ENCODE results near the gene HOXA5.

HOXA5 gene

DNA sequence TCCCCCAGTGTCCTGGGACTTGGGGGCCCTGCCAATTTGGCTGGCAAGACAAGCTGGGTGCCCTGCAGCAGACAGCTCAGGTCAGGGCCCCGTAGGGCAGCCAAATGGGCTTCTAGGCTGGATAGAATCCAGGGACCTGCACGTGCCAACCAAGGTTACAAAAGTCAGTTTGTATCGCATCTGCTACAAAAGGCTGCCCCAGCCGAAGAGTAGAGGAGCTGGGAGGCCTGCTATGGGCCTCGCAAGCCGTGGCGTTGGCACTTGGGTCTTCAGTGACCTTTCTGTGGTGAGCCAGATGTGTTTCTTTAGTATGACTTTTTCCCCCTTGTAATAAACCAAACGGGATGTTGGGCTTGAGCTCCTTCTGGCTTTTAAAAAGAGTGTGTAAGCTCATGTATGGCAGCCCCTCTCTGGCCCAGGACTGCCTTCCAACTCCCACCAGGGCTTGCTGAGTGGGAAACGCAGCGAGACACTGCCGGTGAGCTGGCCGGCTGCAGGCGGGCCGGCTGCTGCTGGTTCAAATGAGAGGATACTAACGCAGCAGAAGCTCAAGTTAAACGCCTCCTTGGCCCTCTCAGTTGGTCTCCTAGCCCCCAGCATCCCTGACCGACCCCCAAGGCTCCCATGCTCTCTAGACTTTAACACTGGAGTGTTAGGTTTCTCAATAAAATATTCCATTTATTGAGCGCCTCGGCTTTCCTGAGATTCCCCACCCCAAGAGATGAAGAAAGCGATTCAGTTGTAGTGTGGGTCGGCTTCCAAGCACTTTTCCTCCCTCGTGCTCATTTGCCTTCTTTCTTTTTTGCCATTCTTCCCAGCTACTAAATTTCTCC is 33.7 kb upstream of the HOXA5 start:
- TF ChIP-seq, protein P1, sequence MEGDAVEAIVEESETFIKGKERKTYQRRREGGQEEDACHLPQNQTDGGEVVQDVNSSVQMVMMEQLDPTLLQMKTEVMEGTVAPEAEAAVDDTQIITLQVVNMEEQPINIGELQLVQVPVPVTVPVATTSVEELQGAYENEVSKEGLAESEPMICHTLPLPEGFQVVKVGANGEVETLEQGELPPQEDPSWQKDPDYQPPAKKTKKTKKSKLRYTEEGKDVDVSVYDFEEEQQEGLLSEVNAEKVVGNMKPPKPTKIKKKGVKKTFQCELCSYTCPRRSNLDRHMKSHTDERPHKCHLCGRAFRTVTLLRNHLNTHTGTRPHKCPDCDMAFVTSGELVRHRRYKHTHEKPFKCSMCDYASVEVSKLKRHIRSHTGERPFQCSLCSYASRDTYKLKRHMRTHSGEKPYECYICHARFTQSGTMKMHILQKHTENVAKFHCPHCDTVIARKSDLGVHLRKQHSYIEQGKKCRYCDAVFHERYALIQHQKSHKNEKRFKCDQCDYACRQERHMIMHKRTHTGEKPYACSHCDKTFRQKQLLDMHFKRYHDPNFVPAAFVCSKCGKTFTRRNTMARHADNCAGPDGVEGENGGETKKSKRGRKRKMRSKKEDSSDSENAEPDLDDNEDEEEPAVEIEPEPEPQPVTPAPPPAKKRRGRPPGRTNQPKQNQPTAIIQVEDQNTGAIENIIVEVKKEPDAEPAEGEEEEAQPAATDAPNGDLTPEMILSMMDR (conservative IDR thresholded peaks at IDR 0.05; ENCODE audit: control insufficient read depth, insufficient read depth, low read depth, low read length): no peak
- no peak for DNase-seq (ENCODE audit: low read depth)
- H3K4me3 ChIP-seq (ENCODE audit: control insufficient read depth, low read depth, low read length): no peak overlapping the region

DNA sequence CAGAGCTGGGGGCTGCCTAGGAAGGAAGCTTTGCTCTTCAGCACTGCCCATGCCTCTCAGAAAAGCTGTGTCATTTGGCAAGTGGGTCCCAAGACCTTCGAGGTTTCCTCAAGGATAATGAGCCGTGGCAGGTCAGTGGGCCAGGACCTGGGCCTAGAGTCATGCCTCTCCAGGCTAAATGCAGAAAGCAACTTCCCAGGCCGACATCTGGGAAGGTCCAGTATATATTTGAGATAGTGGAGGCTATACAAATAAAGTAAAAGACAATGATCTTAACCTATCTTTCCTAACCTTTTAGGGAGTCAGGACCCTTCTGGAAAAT is 33.0 kb upstream of the HOXA5 start:
- DNase-seq (ENCODE audit: low read depth): no peak
- H3K4me3 ChIP-seq (ENCODE audit: control insufficient read depth, low read depth, low read length): no peak overlapping the region
- TF ChIP-seq, protein P1 (conservative IDR thresholded peaks at IDR 0.05; ENCODE audit: control insufficient read depth, insufficient read depth, low read depth, low read length): no peak

DNA sequence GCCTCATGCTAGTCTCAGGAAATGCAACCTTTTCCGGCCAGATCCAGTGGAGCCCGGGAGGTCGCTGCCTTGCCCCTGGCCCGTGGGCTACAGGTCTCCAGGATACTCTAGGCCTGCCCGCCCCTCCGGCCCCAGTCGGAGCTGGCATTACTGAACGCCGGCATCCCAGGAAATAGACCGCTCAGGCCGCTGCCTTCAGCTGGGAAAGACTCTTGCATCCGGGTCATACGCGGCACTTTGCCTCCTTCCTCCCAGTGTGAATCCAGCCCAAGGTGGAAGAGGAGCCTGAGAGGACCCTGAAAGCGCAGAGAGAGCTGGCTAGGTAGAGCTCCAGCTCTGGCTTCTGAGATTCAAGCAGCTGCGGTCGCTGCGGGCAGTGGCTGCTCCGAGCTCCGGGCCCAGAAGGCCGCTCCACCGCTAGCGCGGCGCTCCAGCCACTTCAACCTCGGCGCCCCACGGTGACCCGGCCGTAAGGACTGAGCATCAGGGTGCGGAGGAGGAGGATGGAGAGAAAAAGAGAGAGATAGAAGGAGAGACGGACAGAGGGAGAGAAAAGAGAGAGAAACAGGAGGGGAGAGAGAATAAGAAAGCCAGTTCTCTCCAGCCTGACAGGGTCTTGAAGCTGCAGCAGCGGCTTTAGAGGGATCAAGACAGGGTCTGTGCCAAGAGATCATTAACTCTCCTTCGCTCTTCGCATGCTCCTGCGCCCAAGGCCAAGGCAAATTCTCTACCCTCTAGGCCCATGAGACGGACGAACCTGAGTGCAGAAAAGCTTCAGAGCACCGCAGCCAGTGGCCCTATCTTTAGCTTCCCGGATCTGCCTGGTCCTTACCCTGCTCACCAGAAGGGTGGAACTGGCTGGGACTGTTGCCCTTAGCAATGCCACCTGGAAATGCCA is 32.4 kb upstream of the HOXA5 start:
- TF ChIP-seq, protein P1 (conservative IDR thresholded peaks at IDR 0.05; ENCODE audit: control insufficient read depth, insufficient read depth, low read depth, low read length): no peak
- no peak for DNase-seq (ENCODE audit: low read depth)
- H3K4me3 ChIP-seq (ENCODE audit: control insufficient read depth, low read depth, low read length): no peak overlapping the region

DNA sequence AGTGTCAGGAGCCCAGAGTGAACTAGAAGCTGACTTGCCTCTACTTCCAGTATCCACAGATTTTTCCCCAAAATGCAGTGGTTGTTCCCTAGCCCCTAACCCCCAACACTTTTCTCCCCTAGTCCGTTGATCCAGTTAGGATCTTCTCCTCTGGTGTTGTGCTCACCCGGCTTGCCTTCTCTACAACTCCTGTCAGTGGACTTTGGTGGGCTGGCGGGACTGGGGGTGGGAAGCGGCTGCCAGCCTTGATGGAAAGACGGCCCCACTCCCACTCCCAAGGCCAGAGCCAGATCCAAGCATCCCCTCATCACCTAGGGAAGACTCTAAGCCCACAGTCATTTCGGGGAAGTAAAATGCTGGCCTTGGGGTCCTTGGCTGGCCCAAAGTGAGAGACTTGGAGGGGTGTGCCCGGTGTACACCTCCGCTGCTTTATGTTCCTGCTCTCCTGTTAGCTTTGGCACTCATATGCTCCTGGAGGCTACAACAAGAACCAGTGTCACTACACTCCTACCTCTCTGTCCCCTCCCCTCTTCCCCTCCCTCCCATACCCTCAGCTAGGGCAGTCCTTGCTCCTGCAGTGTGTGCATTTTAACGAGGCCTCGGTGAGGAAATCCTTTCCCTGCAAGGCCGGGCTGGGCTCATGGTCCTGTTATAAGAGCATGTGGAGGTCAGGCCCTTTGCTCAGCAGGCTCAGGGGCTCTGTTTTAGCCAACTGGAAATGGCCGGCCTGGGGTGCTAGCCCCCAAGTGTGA is 31.6 kb upstream of the HOXA5 start:
- H3K4me3 ChIP-seq (ENCODE audit: control insufficient read depth, low read depth, low read length): no peak overlapping the region
- no peak for DNase-seq (ENCODE audit: low read depth)

DNA sequence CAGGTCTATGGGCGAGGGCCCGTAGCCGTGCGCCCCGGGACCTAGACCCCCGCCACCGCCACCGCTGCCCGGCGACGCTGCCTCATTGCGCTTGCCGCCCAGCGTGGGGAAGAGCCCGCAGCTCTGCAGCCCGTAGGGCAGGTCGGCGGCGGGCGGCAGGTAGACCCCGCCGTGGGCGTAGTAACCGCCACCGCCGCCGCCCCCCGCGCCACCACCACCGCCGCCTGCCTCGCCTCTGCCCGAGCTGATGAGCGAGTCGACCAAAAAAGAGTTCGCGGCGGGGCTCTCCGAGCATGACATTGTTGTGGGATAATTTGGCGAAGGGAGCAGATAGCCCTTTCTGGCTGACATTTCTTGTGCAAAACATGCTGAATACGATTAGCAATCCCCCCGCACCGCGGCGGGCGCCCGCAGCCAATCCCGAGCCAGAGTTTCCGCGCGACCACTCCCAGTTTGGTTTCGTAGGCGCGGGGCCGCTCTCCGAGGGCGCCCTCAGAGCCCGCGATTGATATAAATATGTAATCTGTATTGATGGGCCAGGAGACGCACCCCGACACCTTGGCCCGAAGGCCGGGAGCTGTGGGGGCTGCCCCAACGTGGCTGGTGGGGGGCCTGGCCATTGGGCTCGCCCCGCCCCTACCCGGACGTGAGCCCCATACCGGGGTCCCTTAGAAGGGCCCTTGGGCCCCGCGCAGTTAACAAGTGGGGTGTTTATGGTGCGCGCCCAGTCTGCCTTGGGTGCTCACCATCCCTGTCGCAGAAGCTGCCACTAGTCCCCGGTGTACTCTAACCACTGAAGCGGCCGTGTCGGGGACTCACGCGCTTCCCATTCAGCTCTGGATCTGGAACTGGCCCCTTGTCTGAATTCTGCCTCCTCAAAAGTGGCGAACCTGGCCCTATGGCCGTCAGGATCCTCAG is 30.7 kb upstream of the HOXA5 start, which contains the start of gene HOXA10:
Gene HOXA10, minus strand, starts transcription at position 365 of the 918 bp plus-strand sequence. Its CDS starts 14 bp downstream, at position 351.
- H3K4me3 ChIP-seq (ENCODE audit: control insufficient read depth, low read depth, low read length): peak within 1 kb of the TSS; percentile 60
- TF ChIP-seq, protein P1 (conservative IDR thresholded peaks at IDR 0.05; ENCODE audit: control insufficient read depth, insufficient read depth, low read depth, low read length): no peak
- peak; percentile 10 for DNase-seq (ENCODE audit: low read depth)

More for the DNA sequence above, 31.6 kb upstream of the HOXA5 start:
- TF ChIP-seq, protein P1 (conservative IDR thresholded peaks at IDR 0.05; ENCODE audit: control insufficient read depth, insufficient read depth, low read depth, low read length): no peak

Data from fibroblast of mammary gland (primary cell).